C4-2B (cell line): ENCODE measurements around the gene TCHP.

Source experiments
- CTCF ChIP-seq: fragments of 450-650 bp; conservative IDR thresholded peaks from 2 replicates; pipeline ENCODE4 v1.5.1; 2017; ENCODE audit warnings: mild to moderate bottlenecking
- ZFX ChIP-seq: fragments of 450-650 bp; IDR thresholded peaks from 2 replicates; pipeline ENCODE4 v1.6.1; 2017

- TF ChIP-seq CTCF (no peak), ZFX (no peak)
These were observed 46.8 kb downstream of the TCHP start for GRCh38 chr12:109946913-109947312.
